ENCODE results near the gene ZBTB16. TPM values are rescaled to one million over a fixed set of nuclear protein-coding genes. Genes with fewer than 3 reads are reported as not detected.

ZBTB16 gene
- total RNA-seq, 1 donor from 2014 or later: 0.17 TPM

DNA sequence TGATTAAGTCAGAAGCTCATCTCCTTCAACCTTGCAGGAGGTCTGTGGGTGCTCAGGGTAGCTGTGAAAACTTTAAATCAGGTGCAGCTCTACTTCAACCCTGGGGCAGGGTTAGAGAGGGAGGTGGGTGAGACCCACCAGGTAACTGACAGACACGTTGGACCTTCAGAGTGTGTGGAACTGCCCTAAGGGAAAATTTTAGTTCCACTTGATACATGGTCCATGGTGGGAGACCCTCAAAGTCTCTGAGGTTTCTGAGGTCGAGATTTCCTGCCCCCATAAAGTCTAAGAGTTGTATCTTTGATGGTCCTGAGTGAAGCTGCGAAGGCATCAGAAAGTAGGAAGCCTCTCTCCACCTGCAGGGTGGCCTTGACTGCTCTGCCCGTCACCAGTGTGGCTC, 212.8 kb downstream of the ZBTB16 start:
- no peak overlapping the region for H3K4me3 ChIP-seq (ENCODE audit: low read depth, low read length)
- no peak for TF ChIP-seq CTCF (conservative IDR thresholded peaks at IDR 0.05; ENCODE audit: low read depth, low read length)
- no peak for DNase-seq (ENCODE audit: low read depth)

- no peak overlapping the region for H3K4me3 ChIP-seq (ENCODE audit: low read depth, low read length)
- TF ChIP-seq CTCF (conservative IDR thresholded peaks at IDR 0.05; ENCODE audit: low read depth, low read length): no peak
- no peak for DNase-seq (ENCODE audit: low read depth)
Measured at GRCh38 chr11:114273071-114273470, 213.6 kb downstream of the ZBTB16 start.

- no peak overlapping the region for H3K4me3 ChIP-seq (ENCODE audit: low read depth, low read length)
- no peak for TF ChIP-seq CTCF (conservative IDR thresholded peaks at IDR 0.05; ENCODE audit: low read depth, low read length)
- no peak for DNase-seq (ENCODE audit: low read depth)
Measured at GRCh38 chr11:114273890-114274635, 214.6 kb downstream of the ZBTB16 start.

DNA sequence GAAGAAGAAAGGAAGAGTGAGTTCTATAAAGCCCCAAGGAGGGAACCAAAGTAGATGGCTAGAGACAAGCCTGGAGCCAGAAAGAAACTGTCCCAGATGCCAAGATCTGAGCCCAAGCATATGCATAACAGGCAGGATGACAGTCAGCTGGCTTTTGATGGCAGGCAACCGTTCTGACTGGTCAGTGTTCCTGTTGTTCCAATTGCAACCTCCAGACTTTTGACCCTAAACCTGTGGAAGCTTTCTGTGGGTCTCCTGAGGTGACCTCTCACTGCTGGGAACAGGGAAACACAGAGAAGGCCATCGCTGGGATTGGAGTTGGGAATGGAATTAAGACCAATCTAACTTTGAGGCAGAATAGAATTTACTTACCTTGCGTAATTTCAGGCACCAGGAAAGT, 215.1 kb downstream of the ZBTB16 start:
- H3K4me3 ChIP-seq (ENCODE audit: low read depth, low read length): no peak overlapping the region
- no peak for DNase-seq (ENCODE audit: low read depth)
- TF ChIP-seq CTCF (conservative IDR thresholded peaks at IDR 0.05; ENCODE audit: low read depth, low read length): no peak

GRCh38 chr11:114275280-114275679, 215.8 kb downstream of the ZBTB16 start:
- H3K4me3 ChIP-seq (ENCODE audit: low read depth, low read length): no peak overlapping the region
- no peak for DNase-seq (ENCODE audit: low read depth)
- TF ChIP-seq CTCF (conservative IDR thresholded peaks at IDR 0.05; ENCODE audit: low read depth, low read length): no peak

- TF ChIP-seq CTCF (conservative IDR thresholded peaks at IDR 0.05; ENCODE audit: low read depth, low read length): no peak
- no peak overlapping the region for H3K4me3 ChIP-seq (ENCODE audit: low read depth, low read length)
- DNase-seq (ENCODE audit: low read depth): no peak
Measured at GRCh38 chr11:114276077-114276476, 216.6 kb downstream of the ZBTB16 start.

Measured in epithelial cell of proximal tubule (primary cell).